Keratinocyte (primary cell): Measurements from ENCODE around the gene CAPN5. TPM values are rescaled to one million over a fixed set of nuclear protein-coding genes. Genes with fewer than 3 reads are reported as not detected.

Source experiments
- DNase-seq: peaks from one replicate; pipeline ENCODE4 v3.0.0-alpha.2; 2011; ENCODE audit warnings: low read depth, missing footprints, low spot score
- FAIRE-seq: peaks from 2 replicates; lab custom pipeline; 2011; peaks lifted over from hg19 to GRCh38; lab: Jason Lieb, UNC
- H2AFZ ChIP-seq: 2 replicates; pipeline ENCODE4 v1.6.0; 2012; ENCODE audit warnings: low read length, control low read depth, inconsistent platforms; ENCODE audit not compliant: control insufficient read depth
- H3K27ac ChIP-seq: 2 replicates; pipeline ENCODE4 v1.5.1; 2011; ENCODE audit warnings: low read length; ENCODE audit not compliant: control insufficient read depth, insufficient read depth
- H3K27me3 ChIP-seq: 3 replicates; pipeline ENCODE4 v1.6.0; 2011; ENCODE audit warnings: low read length; ENCODE audit not compliant: control insufficient read depth, insufficient read depth; ENCODE audit errors: extremely low read depth
- H3K36me3 ChIP-seq, 2 experiments: 2 replicates in 1 of 2; 3 replicates in 1 of 2; pipeline ENCODE4 v1.5.1; 2011; ENCODE audit warnings: low read length in 2 of 2, mild to moderate bottlenecking in 1 of 2; ENCODE audit not compliant: control insufficient read depth in 2 of 2, insufficient read depth in 2 of 2; ENCODE audit errors: extremely low read depth in 1 of 2
- H3K4me1 ChIP-seq: 3 replicates; pipeline ENCODE4 v1.5.1; 2011; ENCODE audit warnings: low read length; ENCODE audit not compliant: control insufficient read depth, insufficient read depth; ENCODE audit errors: extremely low read depth
- H3K4me2 ChIP-seq: 3 replicates; pipeline ENCODE4 v1.6.0; 2011; ENCODE audit warnings: low read depth, low read length; ENCODE audit not compliant: control insufficient read depth, insufficient read depth; ENCODE audit errors: extremely low read depth
- H3K4me3 ChIP-seq, 3 experiments: fragments of 200-600 bp in 1 of 3; sonication (generic) in 1 of 3; 2 replicates in 2 of 3; 3 replicates in 1 of 3; pipeline ENCODE4 v1.5.1; 2011 to 2016; ENCODE audit warnings: low read length in 3 of 3, mild to moderate bottlenecking in 3 of 3, control low read depth in 2 of 3, inconsistent platforms in 1 of 3, low read depth in 1 of 3, mixed read lengths in 1 of 3, mixed run types in 1 of 3, moderate library complexity in 1 of 3; ENCODE audit not compliant: control insufficient read depth in 2 of 3, insufficient read depth in 2 of 3; ENCODE audit errors: extremely low read depth in 1 of 3
- H3K79me2 ChIP-seq: 2 replicates; pipeline ENCODE4 v1.6.0; 2012; ENCODE audit warnings: low read length; ENCODE audit not compliant: control insufficient read depth, insufficient read depth
- H3K9ac ChIP-seq: 3 replicates; pipeline ENCODE4 v1.6.0; 2011; ENCODE audit warnings: low read length; ENCODE audit not compliant: control insufficient read depth, insufficient read depth; ENCODE audit errors: extremely low read depth
- H3K9me1 ChIP-seq: 3 replicates; pipeline ENCODE4 v1.6.0; 2011; ENCODE audit warnings: low read length; ENCODE audit not compliant: control insufficient read depth, insufficient read depth; ENCODE audit errors: extremely low read depth
- H3K9me3 ChIP-seq: 2 replicates; pipeline ENCODE4 v1.5.1; 2012; ENCODE audit warnings: low read depth, low read length; ENCODE audit not compliant: control insufficient read depth
- H4K20me1 ChIP-seq: 3 replicates; pipeline ENCODE4 v1.6.0; 2011; ENCODE audit warnings: low read length; ENCODE audit not compliant: control insufficient read depth, insufficient read depth; ENCODE audit errors: extremely low read depth
- EZH2 ChIP-seq: IDR thresholded peaks from one replicate; pipeline ENCODE4 v1.6.1; 2012; ENCODE audit warnings: inconsistent platforms, mild to moderate bottlenecking, low read length, moderate library complexity
- dilution Hi-C: fragments of 300-500 bp; cut with MboI; formaldehyde crosslinking; loops from one replicate; pipeline ENCODE4 v1.7.0; 2020; ENCODE audit warnings: low sequenced_read_pairs; ENCODE audit not compliant: extremely low pct_ligation_motif_present
- polyA plus RNA-seq, 5 experiments: library from polyadenylated mRNA; depleted of rRNA in 3 of 5; stranded (reverse) in 3 of 5; stranded (forward) in 1 of 5; unstranded in 1 of 5; fragments of >200 nt; gene quantifications; 1 replicate in 1 of 5; 2 replicates in 3 of 5; 3 replicates in 1 of 5; pipeline versions ENCODE4 v1.2.1 to v1.2.3, GENCODE V29; 2011 to 2012; ENCODE audit warnings: missing spikeins in 2 of 5, low read depth in 1 of 5, low replicate concordance in 1 of 5
- TF ChIP-seq, protein P1 (sequence below), 3 experiments: IDR thresholded peaks in 1 of 3; conservative IDR thresholded peaks in 1 of 3; optimal IDR thresholded peaks in 1 of 3; 2 replicates in 2 of 3; 3 replicates in 1 of 3; pipeline versions ENCODE3 to v1.5.1; 2011; ENCODE audit warnings: low read length in 3 of 3, mild to moderate bottlenecking in 3 of 3, moderate library complexity in 2 of 3, control low read depth in 1 of 3, inconsistent platforms in 1 of 3; ENCODE audit not compliant: insufficient read depth in 2 of 3; ENCODE audit errors: extremely low read depth in 1 of 3

CAPN5 gene
- polyA plus RNA-seq, 1 donor (not counting 4 experiments of a cell fraction or from before 2014, with no cell fraction given), result 1.2 TPM

DNA sequence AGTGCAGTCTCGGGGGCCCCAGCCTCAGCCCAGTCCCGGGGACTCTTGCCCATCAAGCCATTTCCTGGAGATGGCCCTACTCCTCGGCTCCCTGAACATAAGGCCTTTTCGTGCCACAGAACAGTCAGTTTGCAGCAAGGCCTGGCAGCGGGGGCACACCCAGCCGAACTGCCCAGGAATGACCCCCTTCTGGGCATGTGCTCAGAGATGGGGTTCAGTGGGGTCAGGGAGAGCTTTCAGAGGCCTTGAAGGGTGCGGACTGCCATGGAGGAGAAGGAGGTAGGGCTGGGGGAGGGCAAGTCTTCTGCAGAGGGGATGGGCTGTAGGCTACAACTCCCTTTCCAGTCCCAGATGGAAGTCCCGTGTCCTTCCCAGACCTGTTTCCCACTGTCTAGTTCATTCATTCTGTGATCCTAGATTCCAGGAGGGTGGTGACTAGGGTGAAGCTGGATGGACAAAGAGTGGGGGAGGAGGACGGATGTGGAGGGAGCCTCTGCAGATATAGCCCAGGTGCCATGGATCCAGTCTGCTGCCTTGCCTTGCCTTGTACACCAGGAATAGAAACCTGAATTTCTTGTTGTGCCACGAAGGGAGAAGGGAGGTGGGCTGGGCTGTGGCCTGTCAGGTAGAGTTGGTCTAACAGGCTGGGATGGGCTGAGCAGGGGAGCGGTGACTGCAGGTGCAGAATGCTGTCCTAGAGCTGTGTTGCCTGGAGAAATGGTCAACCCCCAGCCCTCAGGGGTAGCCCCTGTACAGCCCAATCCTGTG is 21.6 kb downstream of the CAPN5 start:
- no peak overlapping the region for H2AFZ ChIP-seq
- no peaks in the 10 kb centered on the region for H3K9me1 ChIP-seq
- H3K27ac ChIP-seq, result no peak overlapping the region
- dilution Hi-C loops, result no loop called here
- no peak overlapping the region for H3K4me2 ChIP-seq
- H4K20me1 ChIP-seq, result no peaks in the 10 kb centered on the region
- no peak overlapping the region for H3K4me3 ChIP-seq
- H3K27me3 ChIP-seq, result no peaks in the 10 kb centered on the region
- H3K79me2 ChIP-seq, result no peaks in the 10 kb centered on the region
- H3K4me1 ChIP-seq, result peaks cover 3% of the 10 kb centered on the region
- DNase-seq (no peak), FAIRE-seq (no peak)
- no peaks in the 10 kb centered on the region for H3K36me3 ChIP-seq
- no peak for TF ChIP-seq EZH2
- TF ChIP-seq, protein P1, sequence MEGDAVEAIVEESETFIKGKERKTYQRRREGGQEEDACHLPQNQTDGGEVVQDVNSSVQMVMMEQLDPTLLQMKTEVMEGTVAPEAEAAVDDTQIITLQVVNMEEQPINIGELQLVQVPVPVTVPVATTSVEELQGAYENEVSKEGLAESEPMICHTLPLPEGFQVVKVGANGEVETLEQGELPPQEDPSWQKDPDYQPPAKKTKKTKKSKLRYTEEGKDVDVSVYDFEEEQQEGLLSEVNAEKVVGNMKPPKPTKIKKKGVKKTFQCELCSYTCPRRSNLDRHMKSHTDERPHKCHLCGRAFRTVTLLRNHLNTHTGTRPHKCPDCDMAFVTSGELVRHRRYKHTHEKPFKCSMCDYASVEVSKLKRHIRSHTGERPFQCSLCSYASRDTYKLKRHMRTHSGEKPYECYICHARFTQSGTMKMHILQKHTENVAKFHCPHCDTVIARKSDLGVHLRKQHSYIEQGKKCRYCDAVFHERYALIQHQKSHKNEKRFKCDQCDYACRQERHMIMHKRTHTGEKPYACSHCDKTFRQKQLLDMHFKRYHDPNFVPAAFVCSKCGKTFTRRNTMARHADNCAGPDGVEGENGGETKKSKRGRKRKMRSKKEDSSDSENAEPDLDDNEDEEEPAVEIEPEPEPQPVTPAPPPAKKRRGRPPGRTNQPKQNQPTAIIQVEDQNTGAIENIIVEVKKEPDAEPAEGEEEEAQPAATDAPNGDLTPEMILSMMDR (optimal IDR thresholded peaks at IDR 0.05 in 1 of 3, IDR thresholded peaks at IDR 0.05 in 1 of 3, conservative IDR thresholded peaks at IDR 0.05 in 1 of 3; ENCODE audit: extremely low read depth in 1 of 3, insufficient read depth in 2 of 3, low read length in 3 of 3), result no peak
- H3K9me3 ChIP-seq, result no peaks in the 10 kb centered on the region
- H3K9ac ChIP-seq, result no peak overlapping the region

DNA sequence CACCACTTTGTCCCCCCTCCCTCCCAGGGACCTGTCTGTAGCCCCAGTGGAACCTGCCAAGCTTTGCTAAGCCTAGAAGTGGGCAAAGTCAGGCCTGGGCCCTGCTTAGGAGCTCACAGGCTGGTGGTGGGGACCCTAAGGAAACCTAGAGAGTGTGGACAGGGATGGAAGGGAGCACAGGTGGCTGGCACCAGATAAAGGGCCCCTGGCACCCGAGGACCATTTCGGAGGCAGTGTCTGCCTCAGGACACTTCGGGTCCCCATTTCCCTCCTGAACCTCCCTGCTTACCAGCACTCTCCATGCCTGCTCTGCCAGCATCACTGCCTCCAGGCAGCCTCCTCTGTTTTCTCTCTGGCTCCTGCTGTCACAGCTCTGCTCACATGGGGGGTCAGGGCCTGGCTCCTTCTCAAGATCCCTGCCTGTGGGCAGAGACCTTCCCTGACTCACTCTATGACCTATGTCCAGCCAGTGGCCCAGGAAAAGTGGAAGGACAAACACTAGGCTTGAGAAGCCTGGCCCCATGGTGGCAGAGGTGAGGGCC is 22.3 kb downstream of the CAPN5 start:
- dilution Hi-C loops, result no loop called here
- FAIRE-seq, result no peak
- Histone ChIP-seq H3K9me1 (no peaks in the 10 kb centered on the region), H3K4me2 (no peak overlapping the region), H3K27ac (no peak overlapping the region), H3K79me2 (no peaks in the 10 kb centered on the region), H3K27me3 (no peaks in the 10 kb centered on the region), H2AFZ (no peak overlapping the region), H3K9ac (no peak overlapping the region), H3K36me3 (no peaks in the 10 kb centered on the region), H4K20me1 (no peaks in the 10 kb centered on the region), H3K9me3 (no peaks in the 10 kb centered on the region), H3K4me3 (no peak overlapping the region), H3K4me1 (peaks cover 3% of the 10 kb centered on the region)
- TF ChIP-seq, protein P1 (optimal IDR thresholded peaks at IDR 0.05 in 1 of 3, IDR thresholded peaks at IDR 0.05 in 1 of 3, conservative IDR thresholded peaks at IDR 0.05 in 1 of 3; ENCODE audit: extremely low read depth in 1 of 3, insufficient read depth in 2 of 3, low read length in 3 of 3), result no peak
- no peak for TF ChIP-seq EZH2
- DNase-seq, result no peak
